Right atrium auricular region (tissue), 2 donors: Measurements from ENCODE around the gene ZGPAT. TPM values are rescaled to one million over a fixed set of nuclear protein-coding genes. Genes with fewer than 3 reads are reported as not detected.

Source experiments
- DNase-seq: peaks from one replicate; pipeline ENCODE4 v3.0.0-alpha.2; 2019; ENCODE audit warnings: low spot score
- H3K27ac ChIP-seq, 2 donors: fragments of 200-600 bp; sonication (generic); 1 replicate in 1 of 2; 2 replicates in 1 of 2; pipeline ENCODE4 v1.5.1; 2016 to 2019
- H3K27me3 ChIP-seq, 2 donors: fragments of 200-600 bp; sonication (generic); one replicate each; pipeline versions ENCODE4 v1.5.1 to v1.6.0; 2017 to 2019
- H3K36me3 ChIP-seq: fragments of 200-600 bp; sonication (generic); one replicate; pipeline ENCODE4 v1.5.1; 2016
- H3K4me1 ChIP-seq, 2 donors: fragments of 200-600 bp; sonication (generic); one replicate each; pipeline versions ENCODE4 v1.5.1 to v1.6.0; 2017 to 2019
- H3K4me3 ChIP-seq, 2 donors: fragments of 200-600 bp; sonication (generic); 1 replicate in 1 of 2; 2 replicates in 1 of 2; pipeline ENCODE4 v1.5.1; 2017 to 2019; ENCODE audit warnings: mild to moderate bottlenecking in 1 of 2, moderate library complexity in 1 of 2
- H3K9me3 ChIP-seq, 2 donors: fragments of 200-600 bp; sonication (generic); one replicate each; pipeline ENCODE4 v1.5.1; 2019
- CTCF ChIP-seq, 2 donors: fragments of 200-600 bp; sonication (generic); IDR thresholded peaks; one replicate each; pipeline ENCODE4 v1.5.1; 2019; ENCODE audit warnings: antibody characterized with exemption in 2 of 2
- total RNA-seq, 2 donors: library from RNA; depleted of rRNA; stranded (reverse); fragments of >200 nt; gene quantifications; one replicate each; pipeline ENCODE4 v1.1.0, GENCODE V29; 2016

The ZGPAT gene
- total RNA-seq, 2 donors from 2014 or later = 11.9 to 15.1 TPM

GRCh38 chr20:63675681-63676368, 32.0 kb upstream of the ZGPAT start:
- no peak overlapping the region for H3K27ac ChIP-seq
- peaks cover 23% of the 10 kb centered on the region for H3K36me3 ChIP-seq
- no peak overlapping the region for H3K4me3 ChIP-seq
- no peak for DNase-seq
- H3K27me3 ChIP-seq = no peaks in the 10 kb centered on the region
- H3K4me1 ChIP-seq = no peaks in the 10 kb centered on the region
- no peak for TF ChIP-seq CTCF (IDR thresholded peaks at IDR 0.05)
- no peaks in the 10 kb centered on the region for H3K9me3 ChIP-seq

DNA sequence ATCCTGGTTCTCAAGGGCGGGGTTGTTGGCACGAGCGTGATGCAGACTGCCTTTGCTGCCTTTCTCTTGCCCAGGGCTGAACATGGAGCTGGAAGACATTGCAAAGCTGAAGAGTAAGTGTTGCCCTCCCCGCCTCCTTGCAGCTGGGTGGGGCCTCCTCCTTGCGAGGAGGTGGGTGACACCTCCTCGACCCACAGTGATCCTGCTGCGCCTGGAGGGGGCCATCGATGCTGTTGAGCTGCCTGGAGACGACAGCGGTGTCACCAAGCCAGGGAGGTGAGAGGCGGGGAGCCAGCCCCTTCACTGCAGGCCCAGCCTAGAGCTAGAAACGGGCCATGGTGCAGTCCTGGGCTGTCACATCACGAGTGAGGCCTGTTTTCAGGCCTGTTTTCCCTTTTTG, 29.8 kb upstream of the ZGPAT start:
- no peaks in the 10 kb centered on the region for H3K27me3 ChIP-seq
- no peak for DNase-seq
- no peak for TF ChIP-seq CTCF (IDR thresholded peaks at IDR 0.05)
- H3K36me3 ChIP-seq = peaks cover 23% of the 10 kb centered on the region
- H3K27ac ChIP-seq = no peak overlapping the region
- no peaks in the 10 kb centered on the region for H3K9me3 ChIP-seq
- H3K4me1 ChIP-seq = peaks cover 0 to 17% of the 10 kb centered on the region in 2 donors
- H3K4me3 ChIP-seq = no peak overlapping the region

GRCh38 chr20:63678667-63679465, 29.0 kb upstream of the ZGPAT start:
- Histone ChIP-seq H3K9me3 (no peaks in the 10 kb centered on the region), H3K4me3 (no peak overlapping the region), H3K27me3 (no peaks in the 10 kb centered on the region), H3K4me1 (peaks cover 0 to 22% of the 10 kb centered on the region in 2 donors), H3K36me3 (peaks cover 23% of the 10 kb centered on the region), H3K27ac (no peak overlapping the region)
- no peak for DNase-seq
- TF ChIP-seq CTCF (IDR thresholded peaks at IDR 0.05) = no peak

DNA sequence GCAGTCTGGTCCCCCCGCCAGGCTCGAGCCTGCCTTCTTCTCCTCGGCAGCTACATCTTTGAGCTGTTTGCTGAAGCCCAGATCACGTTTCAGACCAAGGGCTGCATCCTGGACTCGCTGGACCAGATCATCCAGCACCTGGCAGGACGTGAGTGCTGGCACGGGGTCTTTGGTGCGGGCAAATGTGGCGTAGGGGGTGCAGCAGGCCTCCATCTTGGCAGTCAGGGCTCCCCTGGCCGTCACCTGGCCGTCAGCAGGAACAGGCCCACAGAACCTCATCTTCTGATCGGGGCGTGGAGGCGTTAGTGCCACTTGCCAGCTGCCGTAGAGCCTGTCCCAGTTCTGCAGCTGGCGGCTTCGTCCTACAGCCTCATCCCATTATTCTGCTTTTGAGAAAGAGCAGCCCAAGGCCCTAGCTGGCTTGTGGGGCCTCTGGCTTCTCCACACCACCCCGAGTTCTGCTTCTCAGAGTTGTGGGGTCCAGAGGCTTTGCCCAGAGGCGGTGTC, 28.0 kb upstream of the ZGPAT start:
- Histone ChIP-seq H3K4me1 (peaks cover 0 to 22% of the 10 kb centered on the region in 2 donors), H3K9me3 (no peaks in the 10 kb centered on the region)

DNA sequence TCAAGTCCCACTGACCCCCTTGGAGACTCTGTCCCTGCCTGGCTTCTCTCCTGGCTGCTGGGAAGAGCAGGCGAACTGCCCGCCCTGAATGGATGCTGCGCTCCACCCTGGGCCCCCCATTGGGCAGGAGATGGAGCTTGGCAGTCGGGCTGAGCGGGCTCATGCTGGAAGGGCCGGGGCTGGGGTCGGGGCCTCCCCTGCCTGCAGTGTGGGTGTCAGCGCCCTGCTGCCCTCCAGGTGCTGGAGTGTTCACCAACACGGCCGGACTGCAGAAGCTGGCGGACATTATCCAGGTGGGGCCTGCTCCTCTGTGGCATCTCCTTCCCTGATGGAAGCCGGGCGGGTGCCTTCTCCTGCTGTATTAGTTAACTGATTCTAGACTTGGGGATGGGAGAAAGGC, 27.4 kb upstream of the ZGPAT start:
- DNase-seq = no peak
- H3K9me3 ChIP-seq = no peaks in the 10 kb centered on the region
- H3K4me3 ChIP-seq = no peak overlapping the region
- peaks cover 18% of the 10 kb centered on the region for H3K36me3 ChIP-seq
- no peak overlapping the region for H3K27ac ChIP-seq
- H3K4me1 ChIP-seq = peaks cover 0 to 24% of the 10 kb centered on the region in 2 donors
- no peak for TF ChIP-seq CTCF (IDR thresholded peaks at IDR 0.05)
- H3K27me3 ChIP-seq = no peaks in the 10 kb centered on the region

More for the DNA sequence above, 28.0 kb upstream of the ZGPAT start:
- Histone ChIP-seq H3K4me3 (no peak overlapping the region), H3K27me3 (no peaks in the 10 kb centered on the region), H3K27ac (no peak overlapping the region), H3K36me3 (peaks cover 23% of the 10 kb centered on the region)
- no peak for TF ChIP-seq CTCF (IDR thresholded peaks at IDR 0.05)
- DNase-seq = no peak
